ENCODE measurements around the gene IHH. TPM values are rescaled to one million over a fixed set of nuclear protein-coding genes. Genes with fewer than 3 reads are reported as not detected.

IHH gene
- total RNA-seq, 1 donor, result not detected

- no peak overlapping the region for H3K4me3 ChIP-seq (ENCODE audit: low read depth, low read length)
- no peak for DNase-seq (ENCODE audit: low read depth)
Measured at GRCh38 chr2:219022041-219022440, 38.7 kb downstream of the IHH start.

GRCh38 chr2:219021591-219021990 lies 39.1 kb downstream of the IHH start:
- H3K4me3 ChIP-seq (ENCODE audit: low read depth, low read length), result no peak overlapping the region
- no peak for TF ChIP-seq CTCF (IDR thresholded peaks at IDR 0.05; ENCODE audit: insufficient read depth, low read depth, low read length)
- no peak for DNase-seq (ENCODE audit: low read depth)

More at GRCh38 chr2:219022041-219022440, 38.7 kb downstream of the IHH start:
- TF ChIP-seq CTCF (IDR thresholded peaks at IDR 0.05; ENCODE audit: insufficient read depth, low read depth, low read length), result no peak

- no peak for DNase-seq (ENCODE audit: low read depth)
- no peak for TF ChIP-seq CTCF (IDR thresholded peaks at IDR 0.05; ENCODE audit: insufficient read depth, low read depth, low read length)
- no peak overlapping the region for H3K4me3 ChIP-seq (ENCODE audit: low read depth, low read length)
Measured at GRCh38 chr2:219020604-219021365, 39.9 kb downstream of the IHH start.

- no peak for TF ChIP-seq CTCF (IDR thresholded peaks at IDR 0.05; ENCODE audit: insufficient read depth, low read depth, low read length)
- no peak for DNase-seq (ENCODE audit: low read depth)
Measured at GRCh38 chr2:219019436-219019835, 41.3 kb downstream of the IHH start.

GRCh38 chr2:219018726-219019125 lies 42.0 kb downstream of the IHH start:
- TF ChIP-seq CTCF (IDR thresholded peaks at IDR 0.05; ENCODE audit: insufficient read depth, low read depth, low read length), result no peak
- no peak overlapping the region for H3K4me3 ChIP-seq (ENCODE audit: low read depth, low read length)
- DNase-seq (ENCODE audit: low read depth), result no peak

More at GRCh38 chr2:219019436-219019835, 41.3 kb downstream of the IHH start:
- H3K4me3 ChIP-seq (ENCODE audit: low read depth, low read length), result no peak overlapping the region

GRCh38 chr2:219018286-219018685 lies 42.4 kb downstream of the IHH start:
- H3K4me3 ChIP-seq (ENCODE audit: low read depth, low read length), result no peak overlapping the region
- no peak for DNase-seq (ENCODE audit: low read depth)
- no peak for TF ChIP-seq CTCF (IDR thresholded peaks at IDR 0.05; ENCODE audit: insufficient read depth, low read depth, low read length)
